Esophagus muscularis mucosa (tissue), 4 donors: ENCODE data around the gene FGF9. TPM values are rescaled to one million over a fixed set of nuclear protein-coding genes. Genes with fewer than 3 reads are reported as not detected.

Source experiments
- DNase-seq: peaks from one replicate; pipeline ENCODE4 v3.0.0-alpha.2; 2017; ENCODE audit errors: extremely low spot score
- H3K27ac ChIP-seq, 4 donors: fragments of 200-600 bp; sonication (generic); replicated peaks in 1 of 4; 1 replicate in 3 of 4; 2 replicates in 1 of 4; pipeline ENCODE4 v1.5.1; 2016 to 2019; ENCODE audit warnings: mild to moderate bottlenecking in 1 of 4
- H3K27me3 ChIP-seq, 4 donors: fragments of 200-600 bp; sonication (generic); one replicate each; pipeline versions ENCODE4 v1.5.1 to v1.6.0; 2016 to 2019
- H3K36me3 ChIP-seq, 4 donors: fragments of 200-600 bp; sonication (generic); one replicate each; pipeline ENCODE4 v1.5.1; 2016 to 2019
- H3K4me1 ChIP-seq, 4 donors: fragments of 200-600 bp; sonication (generic); one replicate each; pipeline ENCODE4 v1.5.1; 2016 to 2019
- H3K4me3 ChIP-seq, 4 donors: fragments of 200-600 bp; sonication (generic); 1 replicate in 2 of 4; 2 replicates in 2 of 4; pipeline ENCODE4 v1.5.1; 2016 to 2019; ENCODE audit warnings: mild to moderate bottlenecking in 4 of 4, moderate library complexity in 1 of 4
- H3K9me3 ChIP-seq, 4 donors: fragments of 200-600 bp; sonication (generic); 1 replicate in 3 of 4; 2 replicates in 1 of 4; pipeline ENCODE4 v1.5.1; 2016 to 2019
- EP300 ChIP-seq: sonication (generic); formaldehyde crosslinking; IDR thresholded peaks from one replicate; pipeline ENCODE4 v1.6.1; 2017; ENCODE audit warnings: antibody characterized with exemption
- POLR2A ChIP-seq: fragments of 450-650 bp; IDR thresholded peaks from one replicate; pipeline ENCODE4 v1.6.1; 2017; ENCODE audit warnings: antibody characterized with exemption, moderate library complexity, mild to moderate bottlenecking, low read depth
- POLR2AphosphoS5 ChIP-seq, 2 donors: sonication (generic); formaldehyde crosslinking; IDR thresholded peaks; one replicate each; pipeline ENCODE4 v1.6.1; 2017; ENCODE audit warnings: antibody characterized with exemption in 2 of 2
- WGBS: methylation state at CpG from one replicate; pipeline ENCODE4 v1.1.5; 2018; 5-methylcytosine and 5-hydroxymethylcytosine counted together
- intact Hi-C: fragments of 100-400 bp; cut with DNase I; formaldehyde crosslinking; loops from one replicate; pipeline ENCODE4 v1.15.1; 2023
- total RNA-seq, 4 donors: library from RNA; depleted of rRNA; stranded (reverse); fragments of >200 nt; gene quantifications; one replicate each; pipeline versions ENCODE4 v1.1.0 to v1.2.1, GENCODE V29; 2016
- TF ChIP-seq, protein P1 (sequence below), 3 experiments: fragments of 200-600 bp in 2 of 3; fragments of 450-650 bp in 1 of 3; sonication (generic) in 2 of 3; IDR thresholded peaks; one replicate each; pipeline ENCODE4 v1.5.1; 2017 to 2019; ENCODE audit warnings: antibody characterized with exemption in 3 of 3, mild to moderate bottlenecking in 2 of 3, moderate library complexity in 1 of 3

The FGF9 gene
- total RNA-seq, 4 donors from 2014 or later: 0.50 to 1.9 (median 1.5) TPM

GRCh38 chr13:21675095-21675991 lies 4.5 kb downstream of the FGF9 start:
- peak overlapping the region in 1 of 4 donors; percentile 21 for H3K27ac ChIP-seq
- H3K4me3 ChIP-seq: peak overlapping the region; percentile 60 to 77 (median 66)
- DNase-seq: no peak
- H3K27me3 ChIP-seq: peaks cover 0 to 73% (median 40%) of the 10 kb centered on the region in 4 donors
- no peaks in the 10 kb centered on the region for H3K36me3 ChIP-seq
- WGBS: 10% methylated on average over 16 of the region's 62 CpGs
- peaks cover 34 to 56% (median 48%) of the 10 kb centered on the region in 4 donors for H3K4me1 ChIP-seq
- no peaks in the 10 kb centered on the region for H3K9me3 ChIP-seq
- TF ChIP-seq POLR2AphosphoS5 (IDR thresholded peaks at IDR 0.05) (no peak), EP300 (no peak), POLR2A (no peak)
- TF ChIP-seq, protein P1, sequence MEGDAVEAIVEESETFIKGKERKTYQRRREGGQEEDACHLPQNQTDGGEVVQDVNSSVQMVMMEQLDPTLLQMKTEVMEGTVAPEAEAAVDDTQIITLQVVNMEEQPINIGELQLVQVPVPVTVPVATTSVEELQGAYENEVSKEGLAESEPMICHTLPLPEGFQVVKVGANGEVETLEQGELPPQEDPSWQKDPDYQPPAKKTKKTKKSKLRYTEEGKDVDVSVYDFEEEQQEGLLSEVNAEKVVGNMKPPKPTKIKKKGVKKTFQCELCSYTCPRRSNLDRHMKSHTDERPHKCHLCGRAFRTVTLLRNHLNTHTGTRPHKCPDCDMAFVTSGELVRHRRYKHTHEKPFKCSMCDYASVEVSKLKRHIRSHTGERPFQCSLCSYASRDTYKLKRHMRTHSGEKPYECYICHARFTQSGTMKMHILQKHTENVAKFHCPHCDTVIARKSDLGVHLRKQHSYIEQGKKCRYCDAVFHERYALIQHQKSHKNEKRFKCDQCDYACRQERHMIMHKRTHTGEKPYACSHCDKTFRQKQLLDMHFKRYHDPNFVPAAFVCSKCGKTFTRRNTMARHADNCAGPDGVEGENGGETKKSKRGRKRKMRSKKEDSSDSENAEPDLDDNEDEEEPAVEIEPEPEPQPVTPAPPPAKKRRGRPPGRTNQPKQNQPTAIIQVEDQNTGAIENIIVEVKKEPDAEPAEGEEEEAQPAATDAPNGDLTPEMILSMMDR (IDR thresholded peaks at IDR 0.05): no peak
- intact Hi-C loops: no loop called here

- Histone ChIP-seq H3K27ac (no peak overlapping the region), H3K27me3 (peaks cover 0 to 73% (median 40%) of the 10 kb centered on the region in 4 donors), H3K4me3 (no peak overlapping the region), H3K9me3 (no peaks in the 10 kb centered on the region), H3K4me1 (peaks cover 34 to 43% (median 40%) of the 10 kb centered on the region in 4 donors), H3K36me3 (no peaks in the 10 kb centered on the region)
- intact Hi-C loops: no loop called here
- no peak for DNase-seq
- 69% methylated on average over 6 of the region's 6 CpGs for WGBS
- no peak for TF ChIP-seq POLR2AphosphoS5 (IDR thresholded peaks at IDR 0.05)
- TF ChIP-seq POLR2A: no peak
- TF ChIP-seq, protein P1 (IDR thresholded peaks at IDR 0.05): no peak
- no peak for TF ChIP-seq EP300
Measured at GRCh38 chr13:21676611-21677021, 5.7 kb downstream of the FGF9 start.

GRCh38 chr13:21677075-21677623 lies 6.3 kb downstream of the FGF9 start:
- H3K4me1 ChIP-seq: peaks cover 29 to 38% (median 35%) of the 10 kb centered on the region in 4 donors
- H3K9me3 ChIP-seq: no peaks in the 10 kb centered on the region
- 70% methylated on average over 3 of the region's 3 CpGs for WGBS
- no peaks in the 10 kb centered on the region for H3K36me3 ChIP-seq
- intact Hi-C loops: no loop called here
- H3K27me3 ChIP-seq: peaks cover 0 to 68% (median 38%) of the 10 kb centered on the region in 4 donors
- no peak overlapping the region for H3K27ac ChIP-seq
- no peak for TF ChIP-seq POLR2AphosphoS5 (IDR thresholded peaks at IDR 0.05)
- no peak for DNase-seq
- H3K4me3 ChIP-seq: no peak overlapping the region

DNA sequence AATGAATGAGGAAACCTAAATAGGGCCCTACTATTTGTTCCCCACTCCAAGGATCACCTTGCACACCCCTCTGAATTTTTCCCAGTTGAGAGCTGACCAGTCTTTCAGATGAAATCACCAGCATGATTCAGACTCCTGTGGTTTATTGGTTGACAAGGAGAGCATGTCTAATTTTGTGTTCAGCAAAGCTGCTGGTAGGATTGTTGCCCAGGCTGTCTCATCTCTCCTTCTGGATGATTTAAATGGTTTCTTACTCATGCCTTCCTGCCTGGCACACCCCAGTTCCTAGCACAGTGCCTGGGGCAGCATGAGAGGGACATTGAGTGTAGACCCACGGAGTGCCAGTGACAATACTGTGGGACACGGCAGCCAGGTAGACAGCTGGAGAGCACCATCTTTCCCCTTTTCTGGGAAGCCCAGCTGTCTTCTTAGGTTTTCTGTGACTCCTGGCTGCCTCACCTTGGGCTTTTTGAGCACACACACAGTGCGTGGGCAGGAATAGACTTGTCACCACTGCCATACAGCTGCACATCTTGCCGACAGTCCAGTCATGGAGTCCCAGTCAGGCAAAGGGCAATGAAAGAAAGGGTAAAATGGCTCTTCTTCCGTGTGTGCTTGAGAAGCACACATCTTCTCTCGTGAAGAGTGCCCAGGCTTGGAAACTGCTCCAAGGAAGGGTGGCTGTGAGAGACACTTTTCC lies 12.3 kb downstream of the FGF9 start:
- Histone ChIP-seq H3K4me1 (no peaks in the 10 kb centered on the region), H3K4me3 (no peak overlapping the region), H3K9me3 (no peaks in the 10 kb centered on the region), H3K27ac (no peak overlapping the region), H3K27me3 (peaks cover 0 to 18% (median 0%) of the 10 kb centered on the region in 4 donors), H3K36me3 (no peaks in the 10 kb centered on the region)
- TF ChIP-seq, protein P1 (IDR thresholded peaks at IDR 0.05): no peak
- TF ChIP-seq POLR2AphosphoS5 (IDR thresholded peaks at IDR 0.05) (no peak), POLR2A (no peak), EP300 (no peak)
- 98% methylated on average over 6 of the region's 6 CpGs for WGBS
- no peak for DNase-seq
- intact Hi-C loops: no loop called here

DNA sequence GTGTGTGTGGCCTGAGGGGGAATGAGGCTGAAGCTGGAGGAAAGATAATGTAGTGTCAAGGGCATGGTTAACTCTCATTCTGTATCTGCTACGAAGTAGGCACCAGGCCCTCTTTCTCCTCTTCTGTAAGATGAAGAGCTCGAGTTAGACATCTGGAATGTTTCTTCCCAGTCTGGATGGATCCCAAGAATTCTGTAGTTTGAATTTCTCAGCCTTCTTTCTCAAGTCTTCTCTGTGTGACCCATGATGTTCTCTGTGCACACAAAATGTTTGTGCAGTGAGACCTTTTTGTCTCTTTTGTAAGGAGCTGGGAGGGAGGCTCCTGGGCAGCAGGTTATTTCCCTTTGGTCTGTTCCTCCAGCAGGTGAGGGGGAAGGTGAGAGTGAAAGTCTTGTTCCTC lies 13.7 kb downstream of the FGF9 start:
- H3K4me1 ChIP-seq: peaks cover 0 to 5% (median 0%) of the 10 kb centered on the region in 4 donors
- intact Hi-C loops: no loop called here
- DNase-seq: no peak
- H3K27ac ChIP-seq: no peak overlapping the region
- H3K36me3 ChIP-seq: no peaks in the 10 kb centered on the region
- H3K9me3 ChIP-seq: no peaks in the 10 kb centered on the region
- H3K27me3 ChIP-seq: peaks cover 0 to 11% (median 0%) of the 10 kb centered on the region in 4 donors
- H3K4me3 ChIP-seq: no peak overlapping the region
- TF ChIP-seq, protein P1 (IDR thresholded peaks at IDR 0.05): no peak
- TF ChIP-seq POLR2AphosphoS5 (IDR thresholded peaks at IDR 0.05) (no peak), POLR2A (no peak), EP300 (no peak)
- WGBS: 49% methylated on average over 2 of the region's 2 CpGs
